Tibial nerve (tissue), 4 donors: ENCODE data around the gene BTBD7.

Source experiments
- CTCF ChIP-seq, 5 experiments: fragments of 200-600 bp in 3 of 5; fragments of 450-650 bp in 2 of 5; sonication (generic) in 3 of 5; IDR thresholded peaks; one replicate each; pipeline ENCODE4 v1.5.1; 2016 to 2019; ENCODE audit warnings: antibody characterized with exemption in 5 of 5, mild to moderate bottlenecking in 3 of 5, moderate library complexity in 2 of 5
- EP300 ChIP-seq, 2 donors: sonication (generic); formaldehyde crosslinking; IDR thresholded peaks; one replicate each; pipeline ENCODE4 v1.6.1; 2017; ENCODE audit warnings: antibody characterized with exemption in 2 of 2, mild to moderate bottlenecking in 1 of 2
- POLR2A ChIP-seq, 2 donors: fragments of 450-650 bp; IDR thresholded peaks; one replicate each; pipeline ENCODE4 v1.6.1; 2017; ENCODE audit warnings: antibody characterized with exemption in 2 of 2, mild to moderate bottlenecking in 2 of 2, moderate library complexity in 2 of 2

DNA sequence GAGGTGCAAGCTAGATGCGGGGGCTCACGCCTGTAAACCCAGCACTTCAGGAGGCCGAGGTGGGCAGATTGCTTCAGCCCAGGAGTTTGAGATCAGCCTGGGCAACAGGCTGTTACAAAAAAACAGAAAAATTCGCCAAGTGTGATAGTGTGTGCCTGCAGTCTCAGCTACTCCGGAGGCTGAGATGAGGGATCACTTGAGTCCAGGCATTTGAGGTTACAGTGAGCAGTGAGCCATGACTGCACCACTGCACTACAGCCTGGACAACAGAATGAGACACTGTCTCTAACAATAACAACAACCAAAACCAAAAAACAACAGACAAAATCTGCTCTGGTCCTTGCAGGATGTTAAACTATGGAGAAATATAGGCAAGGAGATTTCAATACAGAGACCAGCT, 13.9 kb downstream of the BTBD7 start:
- TF ChIP-seq CTCF (IDR thresholded peaks at IDR 0.05) (no peak), POLR2A (IDR thresholded peaks at IDR 0.05) (no peak), EP300 (IDR thresholded peaks at IDR 0.05) (no peak)
